GM12878 (cell line): ENCODE results near the gene CASS4. TPM values are rescaled to one million over a fixed set of nuclear protein-coding genes. Genes with fewer than 3 reads are reported as not detected.

ENCODE experiments used
- BCL3 ChIP-seq: IDR thresholded peaks from 2 replicates; pipeline ENCODE4 v1.6.1; 2011; ENCODE audit warnings: borderline replicate concordance, low read depth, mild to moderate bottlenecking, moderate library complexity, low read length; ENCODE audit not compliant: insufficient read depth, poor library complexity, severe bottlenecking
- CEBPB ChIP-seq, 2 experiments: fragments of 150-350 bp in 1 of 2; IDR thresholded peaks; 2 replicates each; pipeline ENCODE4 v1.6.1; 2012 to 2014; ENCODE audit warnings: low read depth in 2 of 2, low read length in 2 of 2, borderline replicate concordance in 1 of 2, inconsistent platforms in 1 of 2
- E4F1 ChIP-seq: fragments of 450-650 bp; IDR thresholded peaks from 2 replicates; pipeline ENCODE4 v1.6.1; 2018; ENCODE audit warnings: borderline replicate concordance, mild to moderate bottlenecking; ENCODE audit not compliant: partially characterized antibody
- IKZF2 ChIP-seq, 2 experiments: fragments of 450-650 bp; IDR thresholded peaks; 2 replicates each; pipeline ENCODE4 v1.6.1; 2017; ENCODE audit warnings: mild to moderate bottlenecking in 2 of 2, moderate library complexity in 2 of 2
- MYC ChIP-seq: IDR thresholded peaks from 2 replicates; pipeline ENCODE4 v1.6.1; 2011; ENCODE audit warnings: mild to moderate bottlenecking, low read length, moderate library complexity, inconsistent platforms; ENCODE audit not compliant: insufficient read depth, insufficient replicate concordance, insufficient read length, severe bottlenecking
- NFIC ChIP-seq: IDR thresholded peaks from 2 replicates; pipeline ENCODE4 v1.6.1; 2012; ENCODE audit warnings: low read depth, mild to moderate bottlenecking, inconsistent platforms, low read length, moderate library complexity
- NR2C1 ChIP-seq: fragments of 450-650 bp; IDR thresholded peaks from 2 replicates; pipeline ENCODE4 v1.6.1; 2017; ENCODE audit warnings: antibody characterized with exemption, mild to moderate bottlenecking, moderate library complexity
- RAD21 ChIP-seq: IDR thresholded peaks from 2 replicates; pipeline ENCODE4 v1.6.1; 2011; ENCODE audit warnings: mild to moderate bottlenecking, low read depth, low read length, moderate library complexity; ENCODE audit not compliant: insufficient read depth
- SKIL ChIP-seq: fragments of 450-650 bp; IDR thresholded peaks from 2 replicates; pipeline ENCODE4 v1.6.1; 2017; ENCODE audit warnings: mild to moderate bottlenecking, low read depth, inconsistent platforms; ENCODE audit not compliant: poor library complexity, severe bottlenecking
- TARDBP ChIP-seq: IDR thresholded peaks from 2 replicates; pipeline ENCODE4 v1.6.1; 2016; ENCODE audit warnings: borderline replicate concordance
- ZBTB40 ChIP-seq: fragments of 450-650 bp; IDR thresholded peaks from 2 replicates; pipeline ENCODE4 v1.6.1; 2016; ENCODE audit warnings: mild to moderate bottlenecking, moderate library complexity, borderline replicate concordance
- ZSCAN29 ChIP-seq: fragments of 450-650 bp; IDR thresholded peaks from 2 replicates; pipeline ENCODE4 v1.6.1; 2017; ENCODE audit warnings: mild to moderate bottlenecking, moderate library complexity
- polyA plus RNA-seq, 11 experiments: library from polyadenylated mRNA; depleted of rRNA in 4 of 11; unstranded in 6 of 11; stranded (reverse) in 5 of 11; fragments of >200 nt; fragmentation: Nextera tagmentation in 4 of 11; fragmentation: Illumina TruSeq in 1 of 11; extraction: Ambion mirVana in 4 of 11; extraction: Trizol in 1 of 11; gene quantifications; 1 replicate in 1 of 11; 2 replicates in 10 of 11; pipeline versions ENCODE4 v1.2.1 to v1.2.3, GENCODE V29; 2011 to 2016; ENCODE audit warnings: inconsistent platforms in 2 of 11, missing spikeins in 2 of 11, low read depth in 1 of 11
- total RNA-seq, 4 experiments: library from RNA; depleted of rRNA in 3 of 4; stranded (reverse); fragments of >200 nt in 3 of 4; fragmentation: Illumina TruSeq in 1 of 4; extraction: Trizol in 1 of 4; gene quantifications; 2 replicates each; pipeline versions ENCODE4 v1.2.1 to v1.2.3, GENCODE V29; 2013 to 2021

CASS4 gene
- total and polyA plus RNA-seq, 10 of the 15 experiments (the other 5 are each of a cell fraction or from before 2014, with no cell fraction given) = 0.04 to 0.24 (median 0.11) TPM; not detected in 1

- TF ChIP-seq ZBTB40 (no peak), MYC (no peak), E4F1 (no peak), CEBPB (IDR thresholded peaks at IDR 0.05; ENCODE audit: borderline replicate concordance in 1 of 2, low read depth in 2 of 2, low read length in 2 of 2) (no peak), ZSCAN29 (no peak), IKZF2 (IDR thresholded peaks at IDR 0.05) (no peak), SKIL (no peak), BCL3 (no peak), TARDBP (no peak), NR2C1 (no peak), NFIC (no peak), RAD21 (no peak)
Measured at GRCh38 chr20:56439771-56440291, 27.8 kb downstream of the CASS4 start (continued).
